ENCODE data around the gene ZNF468.
"Not testable (repeated sequence)": the region's sequence is repeated elsewhere in the genome, so short reads cannot be mapped to it uniquely, and the experiment has no call there.

The ZNF468 gene

DNA sequence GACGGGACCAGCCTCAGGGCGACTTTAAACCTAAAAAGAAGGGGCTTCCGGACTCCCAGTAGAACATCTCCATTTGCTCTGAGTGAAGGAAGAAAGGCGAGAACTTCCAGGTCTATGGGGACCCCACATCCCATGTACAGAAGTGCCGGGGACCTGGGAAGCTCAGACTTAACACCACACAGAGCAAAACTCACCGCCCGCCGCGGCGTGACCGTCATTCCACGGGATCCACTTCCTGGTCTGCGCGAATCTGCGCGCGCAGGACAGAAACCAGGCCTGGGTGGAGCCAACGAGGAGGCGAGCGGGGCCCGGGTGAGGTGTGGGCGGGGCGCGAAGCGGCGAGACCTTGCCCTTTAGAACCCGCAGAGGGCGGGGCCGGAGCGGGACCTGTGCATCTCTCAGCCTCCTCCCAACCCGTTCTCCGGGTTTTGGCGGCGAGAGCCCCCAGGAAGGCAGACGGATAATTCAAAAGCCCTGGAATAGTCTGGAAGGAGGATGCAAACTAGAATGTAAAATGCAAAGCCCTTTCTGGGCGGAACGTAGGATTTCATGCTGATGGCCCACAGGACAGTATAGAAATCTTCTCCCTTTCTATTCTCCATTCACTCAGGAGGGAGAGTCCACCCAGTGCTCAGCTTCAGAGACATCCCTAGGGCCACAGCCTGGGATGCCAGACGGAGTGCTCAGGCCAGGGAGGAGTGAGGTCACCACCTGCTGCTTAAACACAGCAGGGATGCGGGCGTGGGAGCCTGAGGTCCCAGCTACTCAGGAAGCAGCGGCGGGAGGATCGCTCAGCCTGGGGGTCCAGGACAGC, at the start of gene ZNF468:
ZNF468 (minus strand) TSS at position 242 of the 814 bp plus-strand sequence. CDS start 3,347 bp downstream, outside the sequence.
- peak within 1 kb of the TSS; percentile 64 to 73 for H3K9ac ChIP-seq (ENCODE audit: low read depth in 1 of 2, low read length in 2 of 2)
- not testable (repeated sequence) for H3K27ac ChIP-seq (ENCODE audit: low read depth, low read length); H3K9me3 ChIP-seq (ENCODE audit: control insufficient read depth in 1 of 2, low read length in 2 of 2); H3K4me1 ChIP-seq (ENCODE audit: control insufficient read depth in 1 of 2, insufficient read depth in 2 of 2, low read length in 2 of 2); H3K27me3 ChIP-seq (ENCODE audit: control insufficient read depth in 1 of 2, insufficient read depth in 2 of 2, low read length in 2 of 2)
- peak within 1 kb of the TSS; percentile 89 to 92 for H3K4me3 ChIP-seq (ENCODE audit: low read depth in 1 of 2, low read length in 2 of 2)
- peaks cover 9 to 13% of the 10 kb centered on the region in 2 donors for H3K36me3 ChIP-seq (ENCODE audit: control insufficient read depth in 1 of 2, insufficient read depth in 2 of 2, low read length in 2 of 2)

- not testable (repeated sequence) for H3K9ac ChIP-seq (ENCODE audit: low read depth in 1 of 2, low read length in 2 of 2); H3K27me3 ChIP-seq (ENCODE audit: control insufficient read depth in 1 of 2, insufficient read depth in 2 of 2, low read length in 2 of 2); H3K4me1 ChIP-seq (ENCODE audit: control insufficient read depth in 1 of 2, insufficient read depth in 2 of 2, low read length in 2 of 2); H3K27ac ChIP-seq (ENCODE audit: low read depth, low read length); H3K4me3 ChIP-seq (ENCODE audit: low read depth in 1 of 2, low read length in 2 of 2)
- Histone ChIP-seq H3K9me3 (ENCODE audit: control insufficient read depth in 1 of 2, low read length in 2 of 2) (peaks cover 11 to 37% of the 10 kb centered on the region in 2 donors), H3K36me3 (ENCODE audit: control insufficient read depth in 1 of 2, insufficient read depth in 2 of 2, low read length in 2 of 2) (peaks cover 15 to 29% of the 10 kb centered on the region in 2 donors)
Measured at GRCh38 chr19:52904052-52904780, 46.8 kb upstream of the ZNF468 start.

- Histone ChIP-seq H3K9ac (ENCODE audit: low read depth in 1 of 2, low read length in 2 of 2) (no peak overlapping the region), H3K4me1 (ENCODE audit: control insufficient read depth in 1 of 2, insufficient read depth in 2 of 2, low read length in 2 of 2) (peaks cover 0 to 4% of the 10 kb centered on the region in 2 donors), H3K9me3 (ENCODE audit: control insufficient read depth in 1 of 2, low read length in 2 of 2) (peaks cover 6 to 16% of the 10 kb centered on the region in 2 donors), H3K27ac (ENCODE audit: low read depth, low read length) (no peak overlapping the region), H3K4me3 (ENCODE audit: low read depth in 1 of 2, low read length in 2 of 2) (no peak overlapping the region), H3K27me3 (ENCODE audit: control insufficient read depth in 1 of 2, insufficient read depth in 2 of 2, low read length in 2 of 2) (no peaks in the 10 kb centered on the region), H3K36me3 (ENCODE audit: control insufficient read depth in 1 of 2, insufficient read depth in 2 of 2, low read length in 2 of 2) (peaks cover 4 to 9% of the 10 kb centered on the region in 2 donors)
Measured at GRCh38 chr19:52901842-52902241, 44.4 kb upstream of the ZNF468 start.

GRCh38 chr19:52898596-52898995, 41.2 kb upstream of the ZNF468 start:
- H3K27ac ChIP-seq (ENCODE audit: low read depth, low read length); H3K36me3 ChIP-seq (ENCODE audit: control insufficient read depth in 1 of 2, insufficient read depth in 2 of 2, low read length in 2 of 2); H3K9ac ChIP-seq (ENCODE audit: low read depth in 1 of 2, low read length in 2 of 2); H3K4me3 ChIP-seq (ENCODE audit: low read depth in 1 of 2, low read length in 2 of 2); H3K9me3 ChIP-seq (ENCODE audit: control insufficient read depth in 1 of 2, low read length in 2 of 2); H3K27me3 ChIP-seq (ENCODE audit: control insufficient read depth in 1 of 2, insufficient read depth in 2 of 2, low read length in 2 of 2); H3K4me1 ChIP-seq (ENCODE audit: control insufficient read depth in 1 of 2, insufficient read depth in 2 of 2, low read length in 2 of 2): not testable (repeated sequence)

DNA sequence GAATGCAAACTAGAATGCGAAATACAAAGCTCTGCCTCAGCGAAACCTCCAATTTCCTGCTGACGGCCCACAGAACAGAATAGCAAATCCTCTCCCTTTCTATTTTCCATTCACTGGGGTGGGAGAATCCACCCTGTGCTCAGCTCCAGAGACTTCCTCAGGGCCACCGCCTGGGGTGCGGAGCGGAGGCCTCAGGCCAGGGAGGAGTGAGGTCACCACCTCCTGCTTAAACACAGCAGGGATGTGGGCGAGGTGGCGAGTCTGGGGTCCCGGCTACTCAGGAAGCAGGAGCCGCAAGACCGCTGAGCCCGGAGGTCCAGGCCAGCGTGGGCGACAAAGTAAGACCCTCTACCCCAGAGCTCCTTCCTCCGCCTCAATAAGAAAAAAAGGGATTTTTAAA, 40.7 kb upstream of the ZNF468 start:
- no peak overlapping the region for H3K27ac ChIP-seq (ENCODE audit: low read depth, low read length)
- H3K9ac ChIP-seq (ENCODE audit: low read depth in 1 of 2, low read length in 2 of 2) = no peak overlapping the region
- H3K4me3 ChIP-seq (ENCODE audit: low read depth in 1 of 2, low read length in 2 of 2) = peak overlapping the region; percentile 85 to 96
- H3K9me3 ChIP-seq (ENCODE audit: control insufficient read depth in 1 of 2, low read length in 2 of 2) = no peaks in the 10 kb centered on the region
- no peaks in the 10 kb centered on the region for H3K27me3 ChIP-seq (ENCODE audit: control insufficient read depth in 1 of 2, insufficient read depth in 2 of 2, low read length in 2 of 2)
- peaks cover 0 to 14% of the 10 kb centered on the region in 2 donors for H3K36me3 ChIP-seq (ENCODE audit: control insufficient read depth in 1 of 2, insufficient read depth in 2 of 2, low read length in 2 of 2)
- H3K4me1 ChIP-seq (ENCODE audit: control insufficient read depth in 1 of 2, insufficient read depth in 2 of 2, low read length in 2 of 2) = peaks cover 0 to 10% of the 10 kb centered on the region in 2 donors

DNA sequence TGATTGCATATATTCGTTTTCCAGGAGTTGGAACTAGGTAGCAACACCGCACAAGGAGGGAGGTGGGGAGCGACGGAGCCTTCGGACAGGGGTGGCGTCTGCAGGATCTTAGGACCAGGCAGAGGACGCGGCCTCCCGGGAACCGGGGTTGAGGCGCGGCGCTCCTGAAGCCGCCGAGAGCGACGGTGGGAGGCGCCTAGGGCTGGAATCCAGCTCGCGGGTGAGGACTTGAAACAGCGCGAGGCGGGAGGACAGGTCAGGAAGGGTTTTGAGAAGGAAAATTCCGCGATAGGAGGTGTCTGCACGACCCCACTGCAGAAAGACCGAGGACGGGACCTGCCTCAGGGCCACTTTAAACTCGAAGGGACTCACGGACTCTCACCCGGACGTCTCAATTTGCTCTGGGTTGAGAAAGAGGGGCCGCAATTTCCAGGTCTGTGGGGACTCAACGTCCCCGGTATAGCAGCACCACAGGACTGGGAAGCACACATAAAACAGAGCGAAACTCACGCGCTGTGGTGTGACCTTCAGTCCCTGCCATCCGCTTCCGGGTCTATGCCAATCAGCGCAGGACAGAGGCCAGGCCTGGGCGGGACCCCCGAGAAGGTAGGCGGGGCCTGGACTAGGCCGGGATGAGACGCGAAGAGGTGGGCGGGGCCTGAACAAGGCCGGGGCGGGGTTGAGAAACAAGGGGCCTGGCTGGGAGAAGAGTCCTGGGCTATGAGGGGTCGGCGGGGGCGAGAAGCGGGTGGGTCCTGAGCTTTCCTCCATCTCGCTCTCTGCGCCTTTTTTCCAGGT, 39.9 kb upstream of the ZNF468 start, which contains the start of gene ZNF320:
ZNF320 (minus strand) TSS at position 498 of the 798 bp plus-strand sequence. CDS start 7,380 bp downstream, outside the sequence.
- Histone ChIP-seq H3K9ac (ENCODE audit: low read depth in 1 of 2, low read length in 2 of 2) (peak within 1 kb of the TSS; percentile 63 to 73), H3K27ac (ENCODE audit: low read depth, low read length) (peak within 1 kb of the TSS; percentile 74), H3K36me3 (ENCODE audit: control insufficient read depth in 1 of 2, insufficient read depth in 2 of 2, low read length in 2 of 2) (peaks cover 0 to 14% of the 10 kb centered on the region in 2 donors), H3K27me3 (ENCODE audit: control insufficient read depth in 1 of 2, insufficient read depth in 2 of 2, low read length in 2 of 2) (no peaks in the 10 kb centered on the region), H3K4me3 (ENCODE audit: low read depth in 1 of 2, low read length in 2 of 2) (peak within 1 kb of the TSS; percentile 85 to 96), H3K9me3 (ENCODE audit: control insufficient read depth in 1 of 2, low read length in 2 of 2) (no peaks in the 10 kb centered on the region), H3K4me1 (ENCODE audit: control insufficient read depth in 1 of 2, insufficient read depth in 2 of 2, low read length in 2 of 2) (peaks cover 0 to 10% of the 10 kb centered on the region in 2 donors)

DNA sequence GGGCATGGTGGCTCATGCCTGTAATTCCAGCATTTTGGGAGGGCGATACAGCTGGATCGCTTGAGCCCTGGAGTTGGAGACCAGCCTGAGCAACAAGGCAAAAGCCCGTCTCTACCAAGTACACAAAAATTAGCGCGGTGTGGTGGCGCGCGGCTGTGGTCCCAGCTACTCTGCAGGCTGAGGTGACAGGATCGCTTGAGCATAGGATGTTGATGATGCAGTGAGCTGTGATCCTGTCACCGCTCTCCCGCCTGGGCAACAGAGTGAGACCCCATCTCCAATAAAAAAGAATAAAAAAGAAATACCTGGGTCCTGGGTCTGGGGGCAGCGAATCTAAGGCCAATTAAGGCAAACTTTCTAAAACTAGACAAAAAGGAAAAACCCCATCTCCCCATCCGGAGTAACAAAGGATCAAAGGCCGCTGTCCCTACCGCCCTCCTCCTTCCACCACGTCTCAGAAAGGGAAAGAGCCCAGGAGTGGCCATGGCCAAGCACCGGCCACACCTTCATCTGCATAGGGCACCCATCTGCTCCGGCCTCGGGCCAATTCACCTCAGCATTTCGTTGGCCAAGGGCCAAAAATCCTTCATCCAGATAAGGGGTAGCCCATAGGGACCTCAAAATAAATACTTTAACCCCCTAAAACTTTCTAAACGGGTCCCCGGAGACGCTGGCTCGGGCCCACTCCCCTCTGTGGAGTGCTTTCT, 39.2 kb upstream of the ZNF468 start:
- no peaks in the 10 kb centered on the region for H3K9me3 ChIP-seq (ENCODE audit: control insufficient read depth in 1 of 2, low read length in 2 of 2)
- peaks cover 0 to 10% of the 10 kb centered on the region in 2 donors for H3K4me1 ChIP-seq (ENCODE audit: control insufficient read depth in 1 of 2, insufficient read depth in 2 of 2, low read length in 2 of 2)
- H3K27me3 ChIP-seq (ENCODE audit: control insufficient read depth in 1 of 2, insufficient read depth in 2 of 2, low read length in 2 of 2) = no peaks in the 10 kb centered on the region
- H3K4me3 ChIP-seq (ENCODE audit: low read depth in 1 of 2, low read length in 2 of 2) = peak overlapping the region; percentile 85 to 96
- H3K36me3 ChIP-seq (ENCODE audit: control insufficient read depth in 1 of 2, insufficient read depth in 2 of 2, low read length in 2 of 2) = peaks cover 0 to 14% of the 10 kb centered on the region in 2 donors
- H3K9ac ChIP-seq (ENCODE audit: low read depth in 1 of 2, low read length in 2 of 2) = peak overlapping the region; percentile 63 to 73
- H3K27ac ChIP-seq (ENCODE audit: low read depth, low read length) = peak overlapping the region; percentile 74

GRCh38 chr19:52891336-52891735, 33.9 kb upstream of the ZNF468 start:
- H3K9me3 ChIP-seq (ENCODE audit: control insufficient read depth in 1 of 2, low read length in 2 of 2) = no peaks in the 10 kb centered on the region
- peaks cover 0 to under 1% of the 10 kb centered on the region in 2 donors for H3K4me1 ChIP-seq (ENCODE audit: control insufficient read depth in 1 of 2, insufficient read depth in 2 of 2, low read length in 2 of 2)
- H3K4me3 ChIP-seq (ENCODE audit: low read depth in 1 of 2, low read length in 2 of 2) = no peak overlapping the region
- H3K36me3 ChIP-seq (ENCODE audit: control insufficient read depth in 1 of 2, insufficient read depth in 2 of 2, low read length in 2 of 2) = peaks cover 17 to 42% of the 10 kb centered on the region in 2 donors
- no peak overlapping the region for H3K9ac ChIP-seq (ENCODE audit: low read depth in 1 of 2, low read length in 2 of 2)
- no peak overlapping the region for H3K27ac ChIP-seq (ENCODE audit: low read depth, low read length)
- no peaks in the 10 kb centered on the region for H3K27me3 ChIP-seq (ENCODE audit: control insufficient read depth in 1 of 2, insufficient read depth in 2 of 2, low read length in 2 of 2)

DNA sequence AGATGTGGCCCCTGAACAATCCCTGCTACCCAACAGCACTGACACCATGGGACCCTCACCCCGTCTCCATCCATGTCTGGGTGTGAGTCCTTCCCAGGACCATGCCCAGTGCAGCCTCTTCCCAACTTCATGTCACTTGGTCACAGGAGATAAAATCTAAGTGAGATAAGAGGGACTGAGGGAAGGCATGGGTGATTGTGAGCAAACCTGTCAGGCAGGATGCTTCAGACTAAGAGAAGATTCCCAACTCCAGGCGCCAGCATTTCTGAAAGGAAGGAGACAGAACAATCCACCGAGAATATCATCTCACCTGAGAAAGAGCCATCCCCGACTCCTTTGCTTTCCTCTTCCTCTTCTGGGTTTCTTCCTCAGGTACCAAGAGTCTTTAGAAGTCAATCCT, 32.5 kb upstream of the ZNF468 start:
- no peak overlapping the region for H3K4me3 ChIP-seq (ENCODE audit: low read depth in 1 of 2, low read length in 2 of 2)
- H3K36me3 ChIP-seq (ENCODE audit: control insufficient read depth in 1 of 2, insufficient read depth in 2 of 2, low read length in 2 of 2) = peaks cover 20 to 53% of the 10 kb centered on the region in 2 donors

More for the DNA sequence above, 32.5 kb upstream of the ZNF468 start:
- no peak overlapping the region for H3K9ac ChIP-seq (ENCODE audit: low read depth in 1 of 2, low read length in 2 of 2)
- peaks cover 0 to 4% of the 10 kb centered on the region in 2 donors for H3K9me3 ChIP-seq (ENCODE audit: control insufficient read depth in 1 of 2, low read length in 2 of 2)
- no peaks in the 10 kb centered on the region for H3K4me1 ChIP-seq (ENCODE audit: control insufficient read depth in 1 of 2, insufficient read depth in 2 of 2, low read length in 2 of 2)
- no peak overlapping the region for H3K27ac ChIP-seq (ENCODE audit: low read depth, low read length)
- no peaks in the 10 kb centered on the region for H3K27me3 ChIP-seq (ENCODE audit: control insufficient read depth in 1 of 2, insufficient read depth in 2 of 2, low read length in 2 of 2)
